ENCODE measurements around the gene DPF1. TPM values are rescaled to one million over a fixed set of nuclear protein-coding genes. Genes with fewer than 3 reads are reported as not detected.

DPF1 gene
- total and polyA plus RNA-seq, 9 donors, result 0.23 to 1.0 (median 0.35) TPM; not detected in 2

- H3K4me1 ChIP-seq (ENCODE audit: insufficient read depth), result no peaks in the 10 kb centered on the region
- H3K9me3 ChIP-seq, result no peaks in the 10 kb centered on the region
- no peaks in the 10 kb centered on the region for H3K27me3 ChIP-seq
- no peak for DNase-seq
- no peak overlapping the region for H3K4me3 ChIP-seq
- intact Hi-C loops (cut with DNase I), result loop anchor here in 1 of 4 donors (10.0 kb wide), 1 partner anchor 304 kb away; no protein-coding TSS in a partner anchor
- H3K36me3 ChIP-seq, result no peaks in the 10 kb centered on the region
- 90 to 96% (median 93%) methylated on average over 10 of the region's 10 CpGs for WGBS, 3 donors
- H3K27ac ChIP-seq, result no peak overlapping the region
- TF ChIP-seq EP300 (IDR thresholded peaks at IDR 0.05), result no peak
- no peak for TF ChIP-seq CTCF (IDR thresholded peaks at IDR 0.05)
- TF ChIP-seq POLR2A (IDR thresholded peaks at IDR 0.05), result no peak
Observed at GRCh38 chr19:38219221-38219620, 4.8 kb downstream of the DPF1 start.

- TF ChIP-seq CTCF (IDR thresholded peaks at IDR 0.05) (no peak), POLR2A (IDR thresholded peaks at IDR 0.05) (no peak), EP300 (IDR thresholded peaks at IDR 0.05) (no peak)
- no peaks in the 10 kb centered on the region for H3K4me1 ChIP-seq (ENCODE audit: insufficient read depth)
- no peaks in the 10 kb centered on the region for H3K36me3 ChIP-seq
- H3K27ac ChIP-seq, result no peak overlapping the region
- no peak for DNase-seq
- WGBS, 3 donors, result 92 to 96% (median 96%) methylated on average over 3 of the region's 3 CpGs
- H3K9me3 ChIP-seq, result no peaks in the 10 kb centered on the region
- H3K4me3 ChIP-seq, result no peak overlapping the region
- intact Hi-C loops (cut with DNase I), result loop anchor here in 1 of 4 donors (10.0 kb wide), 1 partner anchor 303 kb away; no protein-coding TSS in a partner anchor
- H3K27me3 ChIP-seq, result no peaks in the 10 kb centered on the region
Observed at GRCh38 chr19:38218204-38218603, 5.8 kb downstream of the DPF1 start.

GRCh38 chr19:38216785-38217641 lies 7.0 kb downstream of the DPF1 start:
- Histone ChIP-seq H3K4me3 (no peak overlapping the region), H3K27me3 (no peaks in the 10 kb centered on the region), H3K36me3 (no peaks in the 10 kb centered on the region), H3K27ac (no peak overlapping the region), H3K4me1 (ENCODE audit: insufficient read depth) (no peaks in the 10 kb centered on the region), H3K9me3 (no peaks in the 10 kb centered on the region)
- no peak for DNase-seq
- TF ChIP-seq POLR2A (IDR thresholded peaks at IDR 0.05), result no peak
- no peak for TF ChIP-seq CTCF (IDR thresholded peaks at IDR 0.05)
- no peak for TF ChIP-seq EP300 (IDR thresholded peaks at IDR 0.05)
- intact Hi-C loops (cut with DNase I), result loop anchor here in 1 of 4 donors (10.0 kb wide), 1 partner anchor 302 kb away; no protein-coding TSS in a partner anchor
- WGBS, 3 donors, result 17 to 33% (median 29%) methylated on average over 26 of the region's 26 CpGs

GRCh38 chr19:38213911-38214625 lies 10.0 kb downstream of the DPF1 start:
- Histone ChIP-seq H3K27ac (no peak overlapping the region), H3K36me3 (no peaks in the 10 kb centered on the region), H3K4me3 (no peak overlapping the region), H3K27me3 (no peaks in the 10 kb centered on the region), H3K4me1 (ENCODE audit: insufficient read depth) (peaks cover 2% of the 10 kb centered on the region), H3K9me3 (no peaks in the 10 kb centered on the region)
- intact Hi-C loops (cut with DNase I), result loop anchor here in 1 of 4 donors (10.0 kb wide), 1 partner anchor 299 kb away; no protein-coding TSS in a partner anchor
- WGBS, 3 donors, result 70 to 82% (median 71%) methylated on average over 24 of the region's 24 CpGs
- no peak for DNase-seq
- TF ChIP-seq EP300 (IDR thresholded peaks at IDR 0.05), result no peak
- TF ChIP-seq CTCF (IDR thresholded peaks at IDR 0.05), result no peak
- TF ChIP-seq POLR2A (IDR thresholded peaks at IDR 0.05), result no peak

All from ovary (tissue), 9 donors.